Uterus (tissue), 4 donors: ENCODE results near the gene LPCAT1. TPM values are rescaled to one million over a fixed set of nuclear protein-coding genes. Genes with fewer than 3 reads are reported as not detected.
"Not testable (repeated sequence)": the region's sequence is repeated elsewhere in the genome, so short reads cannot be mapped to it uniquely, and the experiment has no call there.

Source experiments
- DNase-seq, 2 donors: peaks; one replicate each; pipeline ENCODE4 v3.0.0-alpha.2; 2019 to 2020
- H3K27ac ChIP-seq, 2 donors: fragments of 200-600 bp; sonication (generic); 1 replicate in 1 of 2; 2 replicates in 1 of 2; pipeline ENCODE4 v1.5.1; 2016 to 2018
- H3K27me3 ChIP-seq, 2 donors: fragments of 200-600 bp; sonication (generic); one replicate each; pipeline ENCODE4 v1.5.1; 2018 to 2019; ENCODE audit warnings: control low read depth in 1 of 2
- H3K36me3 ChIP-seq, 2 donors: fragments of 200-600 bp; sonication (generic); one replicate each; pipeline ENCODE4 v1.5.1; 2019; ENCODE audit warnings: control low read depth in 1 of 2
- H3K4me1 ChIP-seq, 2 donors: fragments of 200-600 bp; sonication (generic); one replicate each; pipeline ENCODE4 v1.5.1; 2018 to 2019; ENCODE audit warnings: control low read depth in 1 of 2
- H3K4me3 ChIP-seq, 2 donors: fragments of 200-600 bp; sonication (generic); 1 replicate in 1 of 2; 2 replicates in 1 of 2; pipeline ENCODE4 v1.5.1; 2018 to 2019; ENCODE audit warnings: mild to moderate bottlenecking in 1 of 2
- H3K9me3 ChIP-seq, 2 donors: fragments of 200-600 bp; sonication (generic); one replicate each; pipeline ENCODE4 v1.5.1; 2019; ENCODE audit warnings: control low read depth in 1 of 2
- POLR2A ChIP-seq, 2 donors: fragments of 450-650 bp; IDR thresholded peaks; one replicate each; pipeline ENCODE4 v1.6.1; 2016; ENCODE audit warnings: antibody characterized with exemption in 2 of 2, mild to moderate bottlenecking in 1 of 2, moderate library complexity in 1 of 2
- intact Hi-C: fragments of 100-400 bp; cut with DNase I; formaldehyde crosslinking; loops from one replicate; pipeline ENCODE4 v1.15.1; 2023; ENCODE audit warnings: low total_unique reads
- total RNA-seq, 4 donors: library from RNA; depleted of rRNA in 3 of 4; stranded (reverse); fragments of >200 nt in 3 of 4; gene quantifications; one replicate each; pipeline versions ENCODE4 v1.1.0 to v1.2.4, GENCODE V29; 2014 to 2023
- TF ChIP-seq, protein P1 (sequence below), 4 experiments: fragments of 200-600 bp in 2 of 4; fragments of 450-650 bp in 2 of 4; sonication (generic) in 2 of 4; IDR thresholded peaks; one replicate each; pipeline ENCODE4 v1.5.1; 2016 to 2019; ENCODE audit warnings: antibody characterized with exemption in 4 of 4, mild to moderate bottlenecking in 2 of 4, moderate library complexity in 1 of 4
- donor health status: DM: yes; HTN: yes; CAD: no.

LPCAT1 gene
- total RNA-seq, 4 donors from 2014 or later: 21.5 to 51.0 (median 40.0) TPM

- TF ChIP-seq POLR2A (IDR thresholded peaks at IDR 0.05): no peak
- TF ChIP-seq, protein P1, sequence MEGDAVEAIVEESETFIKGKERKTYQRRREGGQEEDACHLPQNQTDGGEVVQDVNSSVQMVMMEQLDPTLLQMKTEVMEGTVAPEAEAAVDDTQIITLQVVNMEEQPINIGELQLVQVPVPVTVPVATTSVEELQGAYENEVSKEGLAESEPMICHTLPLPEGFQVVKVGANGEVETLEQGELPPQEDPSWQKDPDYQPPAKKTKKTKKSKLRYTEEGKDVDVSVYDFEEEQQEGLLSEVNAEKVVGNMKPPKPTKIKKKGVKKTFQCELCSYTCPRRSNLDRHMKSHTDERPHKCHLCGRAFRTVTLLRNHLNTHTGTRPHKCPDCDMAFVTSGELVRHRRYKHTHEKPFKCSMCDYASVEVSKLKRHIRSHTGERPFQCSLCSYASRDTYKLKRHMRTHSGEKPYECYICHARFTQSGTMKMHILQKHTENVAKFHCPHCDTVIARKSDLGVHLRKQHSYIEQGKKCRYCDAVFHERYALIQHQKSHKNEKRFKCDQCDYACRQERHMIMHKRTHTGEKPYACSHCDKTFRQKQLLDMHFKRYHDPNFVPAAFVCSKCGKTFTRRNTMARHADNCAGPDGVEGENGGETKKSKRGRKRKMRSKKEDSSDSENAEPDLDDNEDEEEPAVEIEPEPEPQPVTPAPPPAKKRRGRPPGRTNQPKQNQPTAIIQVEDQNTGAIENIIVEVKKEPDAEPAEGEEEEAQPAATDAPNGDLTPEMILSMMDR (IDR thresholded peaks at IDR 0.05): no peak
- DNase-seq: peak; percentile 8 to 14
- intact Hi-C loops: no loop called here
- Histone ChIP-seq H3K9me3 (no peaks in the 10 kb centered on the region), H3K4me1 (peaks cover 0 to 13% of the 10 kb centered on the region in 2 donors), H3K4me3 (no peak overlapping the region), H3K27ac (no peak overlapping the region), H3K36me3 (no peaks in the 10 kb centered on the region), H3K27me3 (no peaks in the 10 kb centered on the region)
Observed at GRCh38 chr5:1517838-1518237, 5.9 kb downstream of the LPCAT1 start.

GRCh38 chr5:1516615-1517601 lies 6.9 kb downstream of the LPCAT1 start:
- Histone ChIP-seq H3K9me3 (no peaks in the 10 kb centered on the region), H3K27ac (no peak overlapping the region), H3K4me1 (peaks cover 0 to 4% of the 10 kb centered on the region in 2 donors), H3K27me3 (no peaks in the 10 kb centered on the region), H3K36me3 (no peaks in the 10 kb centered on the region), H3K4me3 (no peak overlapping the region)
- peak; percentile 8 for DNase-seq
- TF ChIP-seq POLR2A (IDR thresholded peaks at IDR 0.05): no peak
- TF ChIP-seq, protein P1 (IDR thresholded peaks at IDR 0.05): no peak
- intact Hi-C loops: no loop called here

DNA sequence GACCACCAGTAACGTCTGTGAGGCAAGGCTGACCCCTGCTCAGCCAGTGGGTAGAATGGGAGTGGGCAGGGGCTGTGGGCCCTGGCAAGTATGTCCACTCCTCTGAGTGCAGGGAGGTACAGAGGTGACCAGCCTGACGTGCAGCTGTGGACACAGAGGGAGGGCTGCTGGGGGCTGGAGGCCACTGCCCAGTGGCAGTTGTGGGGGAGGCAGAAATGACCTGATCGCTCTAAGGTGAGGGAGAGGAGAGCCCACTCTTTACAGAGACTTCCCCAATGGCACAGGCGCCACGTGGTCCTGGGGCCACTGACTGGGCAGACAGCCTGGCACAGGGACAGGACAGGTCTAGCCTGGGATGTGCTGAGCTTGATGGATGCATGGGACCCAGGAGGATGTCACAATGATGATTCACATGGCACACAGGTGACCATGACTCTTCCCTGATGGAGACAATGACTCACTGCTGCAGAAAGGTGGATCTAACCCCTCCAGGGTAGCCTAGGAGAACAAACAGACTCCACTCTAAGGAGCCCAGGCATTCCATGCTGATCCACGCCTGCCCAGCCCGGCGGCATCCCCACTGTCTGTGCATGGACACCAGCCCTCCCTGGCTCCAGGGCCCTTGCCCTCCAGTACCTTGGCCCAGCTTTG lies 7.7 kb downstream of the LPCAT1 start:
- Histone ChIP-seq H3K9me3 (no peaks in the 10 kb centered on the region), H3K27ac (no peak overlapping the region), H3K4me1 (no peaks in the 10 kb centered on the region), H3K27me3 (no peaks in the 10 kb centered on the region), H3K4me3 (no peak overlapping the region), H3K36me3 (no peaks in the 10 kb centered on the region)
- TF ChIP-seq, protein P1 (IDR thresholded peaks at IDR 0.05): no peak
- TF ChIP-seq POLR2A (IDR thresholded peaks at IDR 0.05): no peak
- intact Hi-C loops: no loop called here
- peak; percentile 4 to 9 for DNase-seq

DNA sequence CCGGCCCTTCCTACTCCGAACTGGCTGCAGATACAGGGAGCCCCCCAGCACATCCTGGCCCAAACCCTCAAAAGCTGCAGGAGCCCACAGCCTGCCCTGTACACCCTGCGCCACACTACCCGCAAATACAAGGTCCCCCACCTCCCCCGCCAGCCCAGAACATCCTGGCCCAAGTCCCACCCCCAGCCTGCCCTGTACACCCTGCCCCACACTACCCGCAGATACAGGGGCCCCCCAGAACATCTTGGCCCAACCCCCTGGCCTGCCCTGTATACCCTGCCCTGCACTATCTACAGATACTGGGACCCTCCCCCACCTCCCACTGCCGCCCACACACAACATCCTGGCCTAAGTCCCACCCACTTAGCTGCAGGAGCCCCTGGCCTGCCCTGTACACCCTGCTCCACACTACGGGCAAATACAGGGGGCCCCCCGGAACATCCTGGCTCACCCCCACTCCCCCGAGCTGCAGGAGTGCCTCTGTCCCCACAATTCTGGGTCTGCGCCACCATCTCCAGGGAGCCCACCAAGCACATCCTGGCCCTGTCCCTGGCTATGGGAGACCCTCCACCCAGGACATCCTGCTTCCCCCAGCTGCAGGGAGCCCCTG lies 8.3 kb downstream of the LPCAT1 start:
- intact Hi-C loops: no loop called here
- H3K27me3 ChIP-seq: no peaks in the 10 kb centered on the region
- H3K36me3 ChIP-seq: no peaks in the 10 kb centered on the region
- H3K4me1 ChIP-seq: peaks cover 0 to 4% of the 10 kb centered on the region in 2 donors
- TF ChIP-seq, protein P1 (IDR thresholded peaks at IDR 0.05): no peak
- no peak for TF ChIP-seq POLR2A (IDR thresholded peaks at IDR 0.05)
- DNase-seq: peak; percentile 9 to 10
- H3K4me3 ChIP-seq: no peak overlapping the region
- no peak overlapping the region for H3K27ac ChIP-seq
- H3K9me3 ChIP-seq: no peaks in the 10 kb centered on the region

GRCh38 chr5:1514819-1515310 lies 8.9 kb downstream of the LPCAT1 start:
- H3K4me3 ChIP-seq, H3K36me3 ChIP-seq: not testable (repeated sequence)

More at GRCh38 chr5:1514819-1515310, 8.9 kb downstream of the LPCAT1 start:
- intact Hi-C loops, H3K27me3 ChIP-seq, H3K4me1 ChIP-seq, H3K9me3 ChIP-seq, H3K27ac ChIP-seq: not testable (repeated sequence)
- DNase-seq: peak in 1 of 2 donors; percentile 2
